HG02610 (cell line): ENCODE measurements around the gene DUOX1.
A peak's percentile ranks its signal among the peaks of the same experiment; 100 is the strongest.

Experiments used
- ATAC-seq: cut with Tn5 transposase; IDR thresholded peaks from one replicate; pipeline ENCODE4 v1.9.1; 2021; ENCODE audit warnings: mild to moderate bottlenecking, moderate library complexity; ENCODE audit not compliant: unreplicated experiment

Gene DUOX1

DNA sequence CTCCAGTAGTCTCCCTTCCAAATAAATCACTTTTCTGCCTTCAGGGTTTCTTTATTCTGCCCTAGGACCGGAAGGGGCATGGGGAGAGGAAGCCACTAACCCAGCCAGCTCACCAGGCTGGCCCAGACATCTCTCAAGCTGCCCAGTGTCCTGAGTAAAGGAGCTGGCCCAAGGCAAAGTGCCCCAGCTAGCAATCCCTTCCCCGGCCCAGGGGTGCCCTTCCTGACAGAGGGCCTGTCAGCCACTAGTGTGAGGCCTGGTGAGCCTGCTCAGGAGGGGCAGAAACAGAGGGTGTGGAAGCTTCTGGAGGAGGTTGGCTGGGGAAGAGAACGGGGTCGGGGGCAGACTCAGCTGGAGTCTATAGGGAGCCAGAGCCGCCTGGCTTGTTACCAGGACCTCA lies 35.7 kb downstream of the DUOX1 start:
- no peak for ATAC-seq

DNA sequence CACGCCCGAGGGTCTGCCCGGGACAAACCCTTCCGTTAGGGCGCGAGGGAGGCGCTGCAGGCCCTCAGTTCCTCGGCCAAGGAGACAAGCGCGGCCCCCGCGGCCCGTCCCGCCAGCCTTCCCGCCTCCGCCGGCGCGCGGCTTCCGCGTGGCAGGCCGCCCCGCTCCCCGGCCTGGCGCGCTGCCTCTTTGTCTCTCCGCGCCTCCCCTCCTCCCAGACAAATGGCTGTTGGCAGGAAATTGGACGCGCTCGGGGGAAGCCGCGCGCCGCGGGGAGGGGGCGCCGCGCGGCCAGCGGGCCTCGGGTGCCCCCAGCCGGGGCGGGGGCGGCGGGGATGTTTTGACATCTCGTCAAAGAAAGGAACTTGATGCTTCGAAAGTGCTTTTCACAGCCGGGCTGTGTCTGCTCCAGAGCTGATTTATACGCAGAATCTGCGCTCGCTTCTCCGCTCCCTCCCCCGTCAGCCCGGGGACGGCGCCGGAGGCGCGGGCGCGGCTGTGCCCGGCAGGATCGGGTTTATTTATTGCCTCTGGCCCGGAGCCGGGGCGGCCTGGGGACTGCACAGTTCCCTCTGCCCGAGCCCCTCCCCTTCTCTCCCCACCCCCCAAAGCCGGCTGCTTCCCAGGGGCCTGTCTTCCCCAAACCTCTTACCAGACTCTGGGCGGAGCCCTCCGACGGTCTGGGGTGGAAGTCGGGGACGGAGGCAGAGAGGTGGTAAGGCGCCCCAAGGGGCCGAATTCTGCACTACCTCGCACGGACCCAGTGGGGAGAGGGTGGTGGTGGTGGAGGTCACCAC lies 37.2 kb downstream of the DUOX1 start:
- peak; percentile 93 for ATAC-seq

DNA sequence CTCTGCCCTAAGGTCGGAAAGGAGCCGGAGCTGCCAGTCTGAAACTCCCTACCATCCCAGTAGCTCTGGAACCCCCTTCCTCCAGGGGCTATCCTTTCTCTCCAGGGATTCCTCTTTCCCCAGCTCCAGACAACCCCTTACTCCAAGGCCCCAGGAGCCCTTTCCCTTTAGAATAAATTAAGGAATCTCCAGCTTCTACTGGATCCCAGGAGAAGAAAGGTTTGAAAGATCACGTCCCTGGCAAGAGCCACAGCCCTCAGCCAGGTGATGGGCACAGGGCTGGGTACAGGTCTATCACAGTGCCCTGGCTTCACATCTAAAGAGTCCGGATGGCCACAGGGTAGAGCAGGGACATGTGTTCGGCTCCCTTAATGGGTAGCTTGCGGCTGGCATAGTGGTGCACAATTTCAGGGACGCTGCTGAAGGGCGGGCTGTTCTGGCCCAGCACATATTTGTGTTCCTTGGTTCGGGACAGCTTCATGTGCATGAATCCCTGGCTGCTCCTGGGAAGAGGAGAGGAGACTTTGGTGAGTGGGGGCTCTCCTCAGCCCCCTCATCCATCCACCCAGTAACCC lies 37.9 kb downstream of the DUOX1 start:
- no peak for ATAC-seq

DNA sequence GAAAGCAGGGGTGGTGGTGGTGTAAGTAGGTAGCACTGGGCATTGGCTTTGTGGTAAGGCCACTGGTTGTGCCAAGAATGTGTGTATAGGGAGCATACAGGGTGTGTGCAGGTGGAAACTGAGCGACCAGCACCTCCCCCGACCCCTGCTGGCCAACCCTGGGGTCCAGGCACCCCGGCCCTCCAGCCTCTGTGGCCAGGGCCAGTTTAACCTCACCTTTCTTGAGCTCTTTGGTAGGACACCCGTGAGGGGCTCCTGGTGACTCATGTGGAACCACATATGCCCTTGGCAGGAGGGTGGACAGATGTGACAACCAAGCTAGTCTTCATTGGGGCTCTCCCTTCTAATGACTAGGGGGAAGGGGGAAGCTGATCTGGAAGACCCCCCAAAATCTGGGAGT lies 38.5 kb downstream of the DUOX1 start:
- no peak for ATAC-seq

DNA sequence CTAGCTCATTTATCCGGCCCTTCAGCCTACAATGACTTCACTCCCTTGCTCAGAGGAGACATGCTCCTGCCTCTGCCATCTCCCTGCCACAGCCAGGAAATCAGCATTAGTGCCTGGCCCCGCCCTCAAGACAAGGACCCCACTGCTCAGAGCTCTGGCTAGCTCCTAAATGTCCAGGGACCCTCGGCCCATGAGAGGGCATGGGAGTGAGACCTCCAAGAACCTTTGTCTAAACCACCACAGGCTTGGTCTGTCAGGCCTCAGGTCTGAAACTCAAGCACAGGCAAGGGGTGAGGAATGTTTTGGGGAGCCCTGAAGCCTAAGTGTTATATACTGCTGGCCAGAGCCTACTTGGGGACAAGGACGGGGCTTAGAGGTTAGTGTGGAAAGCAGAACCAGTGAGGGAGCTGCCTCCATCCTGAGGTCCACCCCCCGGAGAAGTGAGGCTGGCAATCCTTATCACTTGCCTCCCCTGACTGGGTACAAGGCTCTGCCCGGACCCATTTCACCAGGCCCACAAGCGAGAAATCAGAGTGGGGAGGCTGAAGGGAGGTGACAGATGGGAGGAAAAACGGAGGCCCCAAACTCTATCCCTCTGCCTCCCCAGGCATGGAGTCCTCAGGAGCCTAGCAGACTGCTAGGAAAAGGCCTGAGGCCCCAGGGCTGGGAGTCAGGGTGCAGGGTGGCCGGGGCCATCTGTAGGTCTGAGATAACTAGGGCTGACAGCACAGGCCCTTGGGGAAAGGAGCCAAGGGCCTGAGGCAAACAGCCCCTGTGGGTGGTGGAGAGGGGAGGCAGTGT lies 39.2 kb downstream of the DUOX1 start:
- ATAC-seq = no peak

DNA sequence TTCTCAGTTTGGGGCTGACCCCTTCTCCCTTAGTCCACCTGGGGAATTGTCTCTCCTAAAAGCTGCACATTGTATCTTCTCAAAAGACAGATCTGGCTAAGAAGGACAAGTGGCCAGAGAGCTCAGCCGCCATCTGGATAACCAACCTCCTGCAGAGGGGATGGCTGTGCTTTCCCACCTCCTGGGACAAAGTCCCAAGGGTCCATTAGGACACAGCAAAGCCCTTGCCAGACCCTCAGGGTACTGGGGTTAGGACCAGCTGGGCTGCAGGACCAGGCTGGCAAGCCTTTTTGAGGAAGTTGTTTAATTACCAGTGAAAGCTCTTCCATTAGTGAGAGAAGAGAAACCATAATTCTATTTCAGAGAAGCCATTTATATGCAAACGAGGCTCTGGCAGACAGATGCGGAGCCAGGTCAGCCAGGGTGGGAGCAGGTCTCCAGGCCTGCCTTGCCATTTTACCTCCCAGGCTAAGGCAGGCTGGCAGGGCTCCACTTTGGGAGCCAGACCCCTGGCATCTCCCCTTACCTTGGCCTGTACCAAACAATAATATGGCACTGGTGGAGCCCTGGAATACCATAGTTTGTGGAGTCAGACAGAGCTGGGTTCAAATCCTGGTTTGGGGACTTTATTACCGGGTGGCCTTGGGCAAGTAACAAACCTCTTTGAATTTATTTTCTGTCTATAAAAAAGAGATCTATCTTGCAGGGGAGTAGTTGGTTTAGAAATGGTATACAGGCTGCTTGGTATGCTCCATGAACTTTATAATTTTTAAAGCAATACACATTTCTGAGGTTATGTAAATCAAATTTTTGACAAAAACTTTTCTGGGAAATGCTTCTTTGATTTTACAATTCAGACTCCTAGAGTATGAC lies 40.0 kb downstream of the DUOX1 start:
- ATAC-seq = no peak

DNA sequence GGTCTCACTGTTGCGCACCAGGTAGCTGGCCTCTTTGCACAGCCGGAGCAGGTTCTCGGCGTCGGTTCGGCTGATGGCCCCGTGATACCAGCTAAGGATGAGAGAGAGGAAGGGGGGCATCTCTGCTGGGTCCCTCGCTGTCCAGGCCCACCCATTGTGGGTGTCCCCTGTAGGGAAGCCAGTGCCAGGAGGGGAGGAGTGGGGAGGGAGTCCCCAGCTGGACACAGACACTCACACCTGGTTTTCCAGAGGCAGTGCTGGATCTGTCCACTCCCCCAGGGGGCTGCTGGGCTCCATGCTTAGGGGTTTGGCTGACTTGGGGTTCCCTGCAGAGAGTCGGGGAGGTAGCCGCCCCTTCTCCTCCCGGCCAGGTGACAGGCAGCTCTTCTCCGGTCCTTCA lies 42.1 kb downstream of the DUOX1 start:
- ATAC-seq = no peak

DNA sequence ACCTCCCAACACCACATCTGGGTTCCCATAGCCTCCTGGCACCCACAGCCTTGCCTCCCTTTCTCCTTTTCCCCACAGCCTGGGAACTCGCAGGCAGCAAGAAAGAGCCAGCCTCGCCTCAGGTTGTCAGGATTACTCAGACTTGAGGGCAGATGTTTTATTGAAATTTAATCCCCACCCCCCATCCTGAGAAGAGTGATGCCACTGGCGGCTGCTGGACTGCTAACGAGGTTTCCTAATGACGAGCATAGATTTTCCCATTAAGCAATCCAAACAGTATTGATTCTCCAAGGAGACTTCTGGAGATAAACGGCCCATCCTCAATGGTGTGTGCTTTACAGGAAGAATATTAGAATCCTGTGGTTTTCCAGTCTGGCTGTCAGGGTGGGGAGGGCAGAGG lies 44.3 kb downstream of the DUOX1 start:
- ATAC-seq = no peak

DNA sequence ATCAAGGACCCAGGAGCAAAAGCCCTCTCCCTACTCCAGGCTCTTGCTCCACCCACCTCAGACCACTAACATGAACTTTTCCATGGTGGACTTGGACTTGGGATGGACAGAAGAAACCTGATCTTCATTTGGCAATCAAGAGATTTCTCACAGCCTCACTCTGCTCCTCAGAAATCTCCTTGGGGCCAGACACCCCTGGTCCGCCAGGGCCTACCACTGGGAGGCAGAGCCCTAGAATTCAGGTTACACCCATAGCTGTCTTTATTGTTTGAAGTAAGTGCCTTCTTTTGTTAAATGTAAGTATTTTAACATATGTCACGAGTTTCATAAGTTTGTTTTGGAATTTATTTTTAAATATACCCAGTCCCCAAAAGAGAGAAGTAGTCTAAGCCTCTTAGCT lies 44.8 kb downstream of the DUOX1 start:
- no peak for ATAC-seq

DNA sequence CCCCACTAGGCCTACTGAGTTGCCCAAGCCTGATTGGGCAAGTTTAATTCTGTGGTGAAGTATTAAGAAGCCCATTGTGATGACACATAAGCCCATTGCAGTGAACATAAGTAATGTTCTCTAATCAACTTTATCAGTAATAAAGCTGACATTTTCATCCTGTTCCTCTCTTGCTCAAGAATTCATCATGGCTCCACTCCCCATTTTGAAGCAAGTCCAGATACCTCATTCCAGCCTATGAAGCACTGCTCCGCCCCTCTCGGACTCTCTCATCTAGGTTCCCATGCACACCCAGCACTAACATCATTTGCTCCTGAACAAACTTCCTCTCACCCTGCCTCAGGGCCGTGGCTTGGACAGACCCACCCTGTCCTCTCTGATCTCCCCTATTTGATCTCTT lies 47.5 kb downstream of the DUOX1 start:
- no peak for ATAC-seq

DNA sequence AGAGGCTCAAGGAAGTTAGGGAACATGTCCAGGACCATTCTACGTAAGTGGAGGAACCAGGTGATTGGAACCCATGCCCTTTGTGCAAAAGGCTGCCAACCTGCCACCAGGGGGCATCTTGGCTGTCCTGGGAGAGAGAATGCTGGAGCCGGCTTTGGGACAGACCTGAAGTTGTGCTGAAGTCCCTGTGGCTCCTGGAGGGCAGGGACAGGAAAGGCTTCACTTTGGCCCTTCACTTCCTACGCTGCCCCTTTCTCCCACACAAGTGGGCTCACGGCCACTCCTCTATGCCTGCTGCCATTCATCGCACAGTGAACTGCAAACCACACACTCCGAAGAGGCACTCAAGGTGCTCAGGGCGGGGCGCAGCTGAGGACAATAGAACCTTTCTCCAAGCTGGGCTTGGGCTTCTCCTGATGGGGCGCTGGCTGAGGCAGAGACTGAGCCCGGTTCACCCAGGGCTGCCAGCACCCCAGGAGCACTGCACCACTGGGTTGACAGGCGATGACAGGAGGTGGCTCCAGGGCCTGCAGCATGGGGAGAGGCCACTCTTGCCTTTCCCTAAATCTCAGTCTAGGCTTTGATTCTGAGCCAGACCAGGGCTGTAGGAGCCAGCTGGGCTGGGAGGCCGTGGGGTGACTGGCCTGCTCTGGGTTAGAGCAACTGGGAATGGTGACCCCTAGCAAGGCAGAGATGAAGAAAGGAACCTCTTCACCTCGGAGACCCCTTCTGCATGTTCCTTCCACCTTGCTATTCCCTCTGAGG lies 49.6 kb downstream of the DUOX1 start:
- ATAC-seq = no peak

DNA sequence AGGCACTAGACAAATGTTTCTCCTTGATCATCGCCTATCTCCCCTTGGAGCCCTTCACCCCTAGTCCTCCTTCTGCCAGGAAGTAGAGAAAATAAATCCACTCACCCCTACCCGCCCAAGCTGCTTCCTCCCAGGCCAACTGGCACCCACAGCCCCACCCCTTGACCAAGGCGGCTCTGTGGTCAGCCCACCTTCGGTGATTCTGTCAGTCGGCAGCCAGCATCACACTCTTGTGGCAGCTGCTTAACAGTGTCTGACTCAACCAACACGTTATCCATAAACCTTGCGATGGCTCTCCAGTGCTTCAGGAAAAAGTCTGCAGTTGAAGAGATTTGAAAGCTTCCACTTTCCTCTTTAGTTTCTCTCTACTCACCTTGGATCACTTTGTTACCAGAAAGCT lies 50.4 kb downstream of the DUOX1 start:
- ATAC-seq = no peak

DNA sequence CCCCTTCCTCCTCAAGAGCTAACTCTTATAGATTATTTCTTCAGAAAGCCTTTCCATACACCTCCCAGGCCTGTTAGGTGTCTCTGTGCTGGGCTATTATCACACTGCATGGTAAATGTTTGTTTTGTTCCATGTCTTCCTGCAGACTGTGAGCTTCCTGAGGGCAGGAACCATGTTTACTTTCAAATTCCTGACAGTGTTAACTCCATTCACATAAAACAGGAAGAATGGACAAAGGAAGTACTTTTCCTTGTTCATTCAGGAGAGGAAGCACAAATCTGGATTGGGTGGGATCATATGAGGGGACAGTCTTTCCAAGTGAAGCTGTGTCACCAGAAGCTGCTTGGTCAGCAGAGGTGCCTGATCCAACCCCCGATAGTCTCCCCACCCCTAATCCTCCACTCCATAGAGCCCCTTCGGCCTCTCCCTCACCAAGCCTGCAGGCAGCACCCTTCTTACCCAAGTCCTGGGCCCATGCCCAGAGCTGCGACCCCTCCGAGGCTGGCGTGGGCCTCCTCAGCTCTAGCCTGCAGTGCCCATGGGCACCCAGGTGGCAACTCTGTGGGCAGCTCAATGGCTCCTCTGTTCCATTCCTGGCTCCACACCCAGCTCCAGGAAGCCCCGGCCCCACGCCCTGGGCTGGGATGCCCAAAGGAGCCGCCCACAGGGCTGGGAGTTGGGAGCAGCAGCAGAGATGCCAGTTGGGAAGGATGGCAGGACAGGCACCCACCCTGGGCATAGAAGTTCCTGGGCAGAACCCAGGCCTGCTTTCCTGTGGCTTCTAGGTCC lies 51.0 kb downstream of the DUOX1 start:
- ATAC-seq = no peak

DNA sequence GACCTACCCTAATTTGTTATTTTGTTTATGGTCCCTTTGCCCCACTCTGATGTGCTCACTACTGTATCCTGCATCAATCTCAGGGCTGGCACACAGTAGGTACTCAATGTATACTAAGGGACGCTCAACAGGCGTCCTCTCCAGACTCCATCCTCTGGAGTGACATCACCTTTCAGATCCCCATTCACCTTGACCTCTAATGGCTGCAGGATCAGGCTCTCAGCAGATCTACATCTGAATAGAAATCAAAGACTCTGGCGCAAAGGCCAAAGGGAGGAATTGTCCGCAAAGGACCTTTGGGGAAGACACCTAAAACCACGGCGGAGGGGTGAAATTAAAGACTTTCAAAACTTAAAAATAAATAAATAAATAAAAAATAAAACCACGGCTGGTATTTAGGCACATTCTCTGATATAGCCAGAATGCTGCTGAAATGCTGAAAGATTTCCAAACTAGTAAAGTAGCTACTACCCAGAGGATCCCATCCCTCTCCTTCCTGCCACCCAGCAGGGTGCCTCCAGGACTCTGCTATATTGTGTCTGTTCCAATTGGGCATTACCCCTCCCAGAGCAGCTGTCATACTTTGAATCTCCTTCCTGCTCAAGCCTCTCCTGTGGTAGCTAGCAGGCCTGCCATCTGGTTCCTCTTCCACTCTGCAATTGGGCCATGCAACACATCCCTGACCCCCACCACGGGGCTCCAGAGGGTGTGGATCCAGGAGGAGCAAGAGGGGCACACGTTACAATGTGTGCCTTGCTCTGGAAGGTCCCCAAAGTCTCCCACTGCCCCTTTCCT lies 51.9 kb downstream of the DUOX1 start:
- no peak for ATAC-seq

DNA sequence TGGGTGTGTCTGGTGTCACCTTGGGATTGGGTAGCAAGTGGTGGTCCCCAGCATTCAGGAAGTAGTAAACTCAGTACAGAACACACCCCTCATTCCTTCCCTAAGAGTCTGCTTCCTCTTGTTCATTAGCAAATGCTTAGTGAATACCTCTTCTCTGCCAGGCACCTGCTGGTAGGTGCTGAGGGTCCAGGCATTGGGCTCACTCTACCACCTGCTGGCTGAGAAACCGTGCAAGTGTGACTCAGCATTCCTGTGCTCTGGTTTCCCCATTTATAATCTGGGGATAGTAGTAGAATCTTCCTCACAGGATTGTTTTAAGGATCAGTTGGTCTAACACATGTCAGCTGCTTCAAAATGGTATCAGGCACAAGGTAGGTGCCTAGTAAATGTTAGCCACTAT lies 53.2 kb downstream of the DUOX1 start:
- ATAC-seq = no peak

DNA sequence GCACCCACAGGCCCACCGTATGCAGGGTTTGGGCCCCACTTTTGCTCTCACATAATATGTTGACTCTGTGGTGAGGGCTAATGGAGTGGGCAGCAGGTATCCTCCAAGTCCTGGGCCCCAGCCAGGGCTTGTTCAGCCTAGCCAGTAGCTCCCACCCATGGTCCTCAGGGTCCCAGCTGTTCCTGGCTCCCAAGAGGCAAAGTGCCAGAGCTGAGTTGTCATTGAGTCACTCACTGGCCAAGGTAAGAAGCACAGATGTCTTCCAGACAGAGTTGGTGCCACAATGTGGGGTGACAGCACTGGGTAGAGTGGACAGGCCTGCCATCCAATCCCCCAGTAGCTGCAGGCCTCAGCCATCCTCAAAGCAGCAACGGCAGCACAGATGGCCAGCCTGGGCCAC lies 53.7 kb downstream of the DUOX1 start:
- no peak for ATAC-seq

DNA sequence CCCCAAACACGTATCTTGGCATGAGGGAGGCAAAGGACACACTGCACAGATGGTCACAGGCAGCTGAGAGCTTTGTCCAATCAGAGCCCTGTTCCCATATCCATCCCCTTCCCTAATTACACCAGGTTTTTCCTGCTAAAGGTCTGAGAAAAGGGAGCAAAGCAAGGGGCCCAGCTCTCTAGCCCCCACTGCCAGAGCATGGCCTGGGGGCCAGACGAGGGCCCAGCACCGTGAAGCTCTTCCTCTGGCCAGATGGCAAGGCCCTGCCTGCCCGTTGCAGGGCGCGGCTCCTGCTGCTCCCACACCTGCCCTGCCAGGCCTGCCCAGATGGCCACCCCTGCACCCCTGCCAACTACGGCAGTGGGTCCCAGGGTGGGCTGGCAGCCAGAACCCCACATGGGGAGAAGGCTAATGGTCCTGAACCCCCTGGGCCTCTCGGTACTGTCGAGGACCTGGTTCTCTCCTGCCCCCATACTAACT lies 54.8 kb downstream of the DUOX1 start:
- ATAC-seq = no peak

DNA sequence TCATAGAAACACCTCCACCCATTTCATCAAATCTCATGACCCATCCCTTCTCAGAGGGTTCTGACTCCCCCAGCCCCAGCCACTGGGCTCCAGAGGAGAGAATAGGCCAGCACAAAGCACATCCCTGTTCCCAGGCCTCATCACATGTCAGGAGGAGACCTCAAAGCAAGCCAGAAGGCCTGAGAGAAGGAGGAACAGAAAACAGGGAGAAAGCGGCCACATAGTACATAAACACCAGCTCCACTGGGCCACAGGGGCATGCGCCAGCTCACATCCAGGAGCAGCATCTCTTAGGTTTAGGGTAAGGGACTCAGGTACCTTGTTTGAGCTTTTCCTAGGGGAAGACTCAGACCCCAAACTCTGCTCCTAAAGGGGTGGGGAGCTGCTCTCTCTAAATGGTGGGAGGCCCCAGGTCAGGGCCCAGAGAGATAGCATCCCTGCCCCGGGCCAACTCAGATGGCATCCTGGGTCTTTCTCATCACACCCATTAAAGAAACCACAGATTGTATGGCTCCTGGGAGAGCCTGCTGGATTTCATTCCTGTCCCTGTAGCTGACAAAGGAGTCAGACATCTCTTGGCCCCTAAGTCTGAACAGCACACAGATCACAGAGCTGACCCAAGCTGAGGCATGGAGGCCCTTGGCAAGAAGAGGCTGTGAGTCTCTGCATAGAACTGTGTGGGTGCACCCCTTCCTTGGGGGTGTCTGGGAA lies 55.4 kb downstream of the DUOX1 start:
- no peak for ATAC-seq
